ENCODE data around the gene BCAS3.
A peak's percentile ranks its signal among the peaks of the same experiment; 100 is the strongest.

The BCAS3 gene

DNA sequence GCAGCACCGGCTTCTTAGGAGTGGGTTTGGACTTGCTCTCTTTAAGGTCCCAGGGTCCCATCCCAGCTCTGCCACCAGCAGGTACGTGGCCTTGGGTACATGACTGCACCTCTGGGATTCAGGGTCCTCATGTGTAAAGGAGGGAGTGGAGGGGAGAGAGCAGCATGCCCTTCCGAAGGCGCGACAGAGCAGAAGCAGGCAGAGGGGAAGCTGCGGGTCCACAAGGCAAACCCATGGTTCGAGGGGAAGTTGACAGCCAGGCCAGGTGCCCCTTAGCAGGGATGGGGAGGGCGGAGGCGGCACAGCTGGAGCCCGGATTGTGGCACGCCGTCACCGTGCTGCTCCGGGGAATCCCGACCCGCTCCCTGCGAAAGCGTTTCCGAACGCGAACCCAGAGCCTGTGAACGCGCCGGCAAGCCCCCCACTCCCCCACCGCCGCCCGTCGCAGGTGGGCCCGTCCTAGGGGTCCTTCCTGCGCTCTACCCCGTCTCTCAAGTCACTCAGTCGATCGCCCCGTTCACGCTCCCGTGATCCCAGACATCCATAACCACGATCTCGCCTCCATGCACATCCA, 717.8 kb downstream of the BCAS3 start:
- no peak for FAIRE-seq
- no peak for DNase-seq (ENCODE audit: insufficient read length, low spot score)

- peak; percentile 26 for FAIRE-seq
Measured at GRCh38 chr17:61395983-61396585, 718.4 kb downstream of the BCAS3 start.

DNA sequence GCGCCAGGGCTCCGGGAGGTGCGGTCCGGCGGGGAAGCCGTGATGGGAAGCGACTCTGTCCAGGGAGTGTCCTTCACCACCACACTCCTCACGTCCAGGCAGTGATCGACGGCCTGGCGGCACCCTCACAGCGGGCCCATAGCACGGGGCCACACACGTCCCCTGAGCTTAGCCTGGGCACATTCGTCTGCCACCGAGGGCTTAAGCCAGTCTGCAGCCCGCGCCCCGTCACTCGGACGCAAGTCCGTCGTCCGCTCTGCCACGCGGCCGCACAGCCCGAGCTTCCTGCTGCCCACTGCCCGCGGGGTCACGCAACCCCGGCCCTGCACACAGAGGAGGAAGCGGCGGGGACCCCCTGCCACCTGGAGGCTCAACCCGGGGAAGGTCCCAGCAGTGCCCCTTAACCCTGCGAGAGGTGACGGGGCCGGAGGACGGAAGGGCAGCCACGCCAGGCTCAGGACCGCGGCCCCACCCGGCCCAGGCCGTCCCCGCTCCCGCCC, 719.0 kb downstream of the BCAS3 start:
- FAIRE-seq (no peak), DNase-seq (ENCODE audit: insufficient read length, low spot score) (no peak)

More at GRCh38 chr17:61395983-61396585, 718.4 kb downstream of the BCAS3 start:
- DNase-seq (ENCODE audit: insufficient read length, low spot score): no peak

DNA sequence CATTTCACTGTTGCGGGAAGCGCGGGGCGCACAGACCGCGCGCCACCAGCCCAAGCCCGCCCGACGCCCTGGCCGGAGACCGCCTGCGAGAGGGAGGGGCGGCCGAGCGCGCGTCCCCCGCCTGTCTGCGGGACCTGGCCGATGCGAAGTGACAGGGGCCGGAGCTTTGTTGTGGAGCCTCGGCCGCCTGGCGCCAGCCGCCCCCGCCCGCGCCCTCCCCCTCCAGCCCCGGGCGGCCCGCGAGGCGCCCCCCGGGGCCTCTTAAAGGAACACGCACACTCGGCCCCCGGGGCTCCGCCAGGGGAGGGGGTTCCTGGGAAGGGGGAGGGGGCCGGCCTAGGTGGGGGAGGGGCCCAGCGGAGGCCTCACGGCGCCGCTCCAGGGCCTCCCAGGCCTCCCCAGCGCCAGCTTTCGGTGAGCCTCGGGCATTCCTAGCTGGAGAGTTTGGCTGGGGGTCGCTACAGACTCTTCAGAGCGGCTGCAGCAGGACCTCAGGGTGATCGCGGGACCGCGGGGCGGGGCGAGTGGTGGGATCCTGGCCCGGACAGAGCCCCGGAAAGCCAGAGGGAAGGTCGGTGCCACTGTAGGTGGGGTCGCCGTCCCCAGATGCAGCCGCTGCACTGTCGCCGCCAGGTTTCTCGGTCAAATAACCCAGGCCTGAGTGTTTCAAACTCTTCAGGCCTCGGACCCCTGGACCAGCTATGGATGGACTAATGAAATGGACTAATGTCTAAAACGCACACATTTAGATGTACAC, 719.6 kb downstream of the BCAS3 start:
- DNase-seq (ENCODE audit: insufficient read length, low spot score) (no peak), FAIRE-seq (peak; percentile 63)

DNA sequence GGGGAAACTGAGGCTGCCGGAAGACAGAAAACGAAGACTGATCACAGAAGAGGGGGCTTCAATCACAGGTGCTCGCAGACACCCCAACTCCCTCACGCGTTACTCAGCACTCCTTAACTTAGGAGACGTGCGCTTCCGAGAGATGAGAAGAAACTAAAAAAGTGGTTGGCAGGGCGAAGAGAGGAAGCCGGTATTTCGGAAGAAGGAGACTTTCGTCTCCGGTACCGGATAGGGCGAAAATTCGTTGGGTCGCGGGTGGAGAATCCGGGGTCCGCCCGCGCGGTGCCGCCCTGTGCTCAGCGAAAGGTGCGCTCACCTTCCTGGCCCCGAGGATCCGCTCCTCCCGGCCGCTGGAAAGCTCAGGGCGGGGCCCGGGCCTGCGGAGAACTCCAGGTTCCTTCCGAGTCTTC, 721.1 kb downstream of the BCAS3 start:
- DNase-seq (ENCODE audit: insufficient read length, low spot score): no peak
- no peak for FAIRE-seq

GRCh38 chr17:61399131-61400065, 721.7 kb downstream of the BCAS3 start, which contains the start of gene TBX2:
Gene TBX2, plus strand, starts transcription at chr17:61399843. Its CDS starts 334 bp downstream, at chr17:61400177.
- DNase-seq (ENCODE audit: insufficient read length, low spot score) (peak; percentile 98), FAIRE-seq (peak; percentile 99)

DNA sequence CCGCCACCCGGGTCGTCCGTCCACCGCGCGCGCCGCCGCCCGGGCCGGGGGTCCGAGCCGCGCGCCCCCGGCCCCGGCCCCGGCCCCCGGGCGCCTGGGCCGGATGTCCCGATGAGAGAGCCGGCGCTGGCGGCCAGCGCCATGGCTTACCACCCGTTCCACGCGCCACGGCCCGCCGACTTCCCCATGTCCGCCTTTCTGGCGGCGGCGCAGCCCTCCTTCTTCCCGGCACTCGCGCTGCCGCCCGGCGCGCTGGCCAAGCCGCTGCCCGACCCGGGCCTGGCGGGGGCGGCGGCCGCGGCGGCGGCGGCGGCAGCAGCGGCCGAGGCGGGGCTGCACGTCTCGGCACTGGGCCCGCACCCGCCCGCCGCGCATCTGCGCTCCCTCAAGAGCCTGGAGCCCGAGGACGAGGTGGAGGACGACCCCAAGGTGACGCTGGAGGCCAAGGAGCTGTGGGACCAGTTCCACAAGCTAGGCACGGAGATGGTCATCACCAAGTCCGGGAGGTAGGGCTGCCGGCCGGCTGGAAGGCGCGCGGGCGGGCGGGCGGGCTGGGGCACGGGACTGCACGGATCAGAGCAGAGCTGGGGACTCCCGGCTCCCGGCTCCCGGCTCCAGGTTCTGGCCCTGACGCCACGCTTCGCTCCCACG, 722.5 kb downstream of the BCAS3 start:
- no peak for DNase-seq (ENCODE audit: insufficient read length, low spot score)
- no peak for FAIRE-seq

DNA sequence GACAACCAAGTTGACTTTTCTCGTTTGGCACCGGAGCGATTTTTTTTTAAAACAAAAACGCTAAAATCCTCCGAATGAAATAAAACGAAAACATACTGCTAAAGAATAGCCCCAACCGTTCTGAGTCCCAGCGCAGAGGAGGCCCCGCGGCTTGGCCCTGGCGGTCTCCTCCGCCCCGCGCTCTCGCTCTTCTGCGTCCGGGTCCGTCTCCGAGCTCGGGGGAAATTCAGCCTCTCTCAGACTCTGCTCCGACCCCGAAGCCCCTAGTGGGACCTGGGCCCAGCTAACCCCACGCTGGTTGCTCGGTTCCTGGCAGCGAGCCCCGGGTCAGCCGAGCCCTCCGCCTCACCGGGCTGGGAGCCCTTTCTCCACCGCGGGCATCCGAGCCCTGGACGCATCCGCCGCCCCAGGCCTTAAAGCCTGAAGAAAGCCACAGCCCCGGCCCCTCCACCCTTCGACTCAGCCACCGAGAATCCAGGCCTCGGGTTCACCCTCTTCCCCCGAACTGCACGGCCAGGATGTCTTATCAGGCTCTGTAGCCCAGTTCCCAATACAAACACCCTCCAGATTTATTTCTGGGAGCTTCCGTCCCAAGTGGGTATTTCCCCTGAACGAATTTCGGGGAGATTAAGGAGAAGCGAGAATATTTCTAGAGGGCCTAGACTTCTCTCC, 723.2 kb downstream of the BCAS3 start:
- DNase-seq (ENCODE audit: insufficient read length, low spot score): no peak
- FAIRE-seq: no peak

DNA sequence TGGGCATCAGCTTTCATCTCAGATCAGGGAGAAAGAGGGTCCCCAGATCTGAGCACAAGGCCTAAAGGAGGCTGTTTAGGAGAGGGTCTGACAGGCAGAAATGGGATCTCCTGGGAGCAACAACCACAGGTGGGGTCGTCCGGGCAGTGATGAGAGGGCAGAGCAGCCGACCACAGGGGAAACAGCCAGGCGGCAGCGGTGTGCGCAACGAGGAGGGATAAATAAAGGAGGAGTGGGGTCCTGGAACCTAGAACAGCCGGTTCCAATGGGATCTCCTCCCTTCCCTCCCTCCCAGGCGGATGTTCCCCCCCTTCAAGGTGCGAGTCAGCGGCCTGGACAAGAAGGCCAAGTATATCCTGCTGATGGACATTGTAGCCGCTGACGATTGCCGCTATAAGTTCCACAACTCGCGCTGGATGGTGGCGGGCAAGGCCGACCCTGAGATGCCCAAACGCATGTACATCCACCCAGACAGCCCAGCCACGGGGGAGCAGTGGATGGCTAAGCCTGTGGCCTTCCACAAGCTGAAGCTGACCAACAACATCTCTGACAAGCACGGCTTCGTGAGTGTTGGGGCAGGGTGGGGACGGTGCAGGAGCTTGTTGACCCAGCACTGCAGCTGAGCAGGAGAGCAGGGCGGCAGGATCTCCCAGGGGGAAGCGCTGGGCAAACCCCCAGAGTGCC, 723.9 kb downstream of the BCAS3 start:
- FAIRE-seq: peak; percentile 91

GRCh38 chr17:61402073-61402541, 724.5 kb downstream of the BCAS3 start:
- peak; percentile 23 for FAIRE-seq
- DNase-seq (ENCODE audit: insufficient read length, low spot score): no peak

More for the DNA sequence above, 723.9 kb downstream of the BCAS3 start:
- DNase-seq (ENCODE audit: insufficient read length, low spot score): no peak

DNA sequence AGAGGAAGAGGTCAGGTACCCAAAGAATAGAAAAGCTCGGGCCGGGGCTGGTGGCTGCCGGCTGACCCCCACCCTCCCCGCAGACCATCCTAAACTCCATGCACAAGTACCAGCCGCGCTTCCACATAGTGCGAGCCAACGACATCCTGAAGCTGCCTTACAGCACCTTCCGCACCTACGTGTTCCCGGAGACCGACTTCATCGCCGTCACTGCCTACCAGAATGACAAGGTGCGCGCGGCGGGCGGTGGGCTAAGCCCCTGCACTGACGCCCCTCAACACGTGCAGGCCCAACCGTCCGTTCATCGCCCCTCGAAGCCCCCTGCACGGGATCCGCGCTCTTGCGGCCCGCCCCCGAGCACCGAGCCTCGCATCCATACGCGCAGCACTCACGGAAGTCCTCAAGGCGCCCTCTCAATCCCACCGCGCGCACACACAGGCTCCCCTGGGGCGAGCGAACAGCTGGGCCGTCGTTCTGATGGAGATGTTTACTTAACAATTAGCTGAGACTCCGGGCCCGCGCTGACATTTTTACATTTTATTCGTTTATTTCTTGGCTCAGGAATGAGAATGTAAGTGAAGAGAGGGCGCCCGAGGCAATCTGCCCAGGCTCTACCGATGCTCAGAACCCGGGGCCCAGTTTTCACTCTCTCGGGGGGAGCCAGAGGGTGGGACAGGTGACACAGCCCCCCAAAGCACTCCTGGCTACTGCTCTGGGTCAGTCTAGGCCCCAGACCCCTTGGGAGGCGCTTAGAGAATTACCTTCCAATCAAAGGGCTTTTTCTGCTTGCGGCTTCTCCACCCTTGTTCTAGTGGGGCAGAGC, 725.5 kb downstream of the BCAS3 start:
- DNase-seq (ENCODE audit: insufficient read length, low spot score): no peak
- no peak for FAIRE-seq

DNA sequence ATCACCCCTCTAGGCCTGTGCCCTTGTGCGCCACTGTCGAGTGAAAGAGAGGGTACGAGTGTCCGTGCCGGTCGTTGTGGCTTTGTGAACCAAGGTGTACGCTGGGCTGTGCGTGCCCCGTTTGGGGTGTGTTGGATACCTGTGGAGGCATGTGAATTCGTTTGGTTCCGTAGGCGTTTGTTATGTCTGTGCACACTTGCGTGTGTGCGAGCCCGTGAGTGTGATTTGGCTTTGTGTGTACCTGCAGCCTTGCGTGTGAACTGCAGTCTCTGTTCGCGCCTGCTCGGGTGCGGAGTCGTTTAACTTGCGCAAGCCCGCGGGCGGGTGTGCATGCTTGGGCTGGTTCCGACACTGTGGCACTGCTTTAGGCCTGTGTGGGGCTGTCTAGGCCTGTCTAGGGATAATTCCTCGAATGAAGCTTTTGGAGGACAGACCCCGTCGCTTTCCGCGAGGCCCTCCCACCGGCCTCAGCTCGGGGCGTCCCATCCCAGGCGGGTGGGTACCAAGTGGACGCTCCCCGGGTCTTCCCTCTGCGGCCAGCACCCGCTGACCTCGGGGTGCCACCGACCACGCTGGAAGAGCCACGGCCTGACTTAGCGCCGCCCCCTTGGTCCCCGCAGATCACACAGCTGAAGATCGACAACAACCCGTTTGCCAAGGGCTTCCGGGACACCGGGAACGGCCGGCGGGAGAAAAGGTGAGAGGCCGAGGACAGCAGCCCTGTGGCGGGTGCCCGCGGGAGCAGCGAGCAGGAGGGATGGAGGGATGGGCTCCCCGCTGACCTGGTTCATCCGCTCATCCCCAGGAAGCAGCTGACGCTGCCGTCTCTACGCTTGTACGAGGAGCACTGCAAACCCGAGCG, 726.4 kb downstream of the BCAS3 start:
- peak; percentile 69 for FAIRE-seq

DNA sequence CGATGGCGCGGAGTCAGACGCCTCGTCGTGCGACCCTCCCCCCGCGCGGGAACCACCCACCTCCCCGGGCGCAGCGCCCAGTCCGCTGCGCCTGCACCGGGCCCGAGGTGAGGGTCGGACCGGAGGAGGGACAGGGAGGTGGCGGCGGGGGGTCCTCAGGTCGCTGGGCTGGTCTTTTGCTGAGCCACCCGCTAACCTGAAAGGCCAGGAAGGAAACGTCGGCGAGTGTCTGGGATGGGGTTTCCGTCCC, 726.9 kb downstream of the BCAS3 start:
- no peak for DNase-seq (ENCODE audit: insufficient read length, low spot score)
- FAIRE-seq: no peak

More for the DNA sequence above, 726.4 kb downstream of the BCAS3 start:
- DNase-seq (ENCODE audit: insufficient read length, low spot score): no peak

DNA sequence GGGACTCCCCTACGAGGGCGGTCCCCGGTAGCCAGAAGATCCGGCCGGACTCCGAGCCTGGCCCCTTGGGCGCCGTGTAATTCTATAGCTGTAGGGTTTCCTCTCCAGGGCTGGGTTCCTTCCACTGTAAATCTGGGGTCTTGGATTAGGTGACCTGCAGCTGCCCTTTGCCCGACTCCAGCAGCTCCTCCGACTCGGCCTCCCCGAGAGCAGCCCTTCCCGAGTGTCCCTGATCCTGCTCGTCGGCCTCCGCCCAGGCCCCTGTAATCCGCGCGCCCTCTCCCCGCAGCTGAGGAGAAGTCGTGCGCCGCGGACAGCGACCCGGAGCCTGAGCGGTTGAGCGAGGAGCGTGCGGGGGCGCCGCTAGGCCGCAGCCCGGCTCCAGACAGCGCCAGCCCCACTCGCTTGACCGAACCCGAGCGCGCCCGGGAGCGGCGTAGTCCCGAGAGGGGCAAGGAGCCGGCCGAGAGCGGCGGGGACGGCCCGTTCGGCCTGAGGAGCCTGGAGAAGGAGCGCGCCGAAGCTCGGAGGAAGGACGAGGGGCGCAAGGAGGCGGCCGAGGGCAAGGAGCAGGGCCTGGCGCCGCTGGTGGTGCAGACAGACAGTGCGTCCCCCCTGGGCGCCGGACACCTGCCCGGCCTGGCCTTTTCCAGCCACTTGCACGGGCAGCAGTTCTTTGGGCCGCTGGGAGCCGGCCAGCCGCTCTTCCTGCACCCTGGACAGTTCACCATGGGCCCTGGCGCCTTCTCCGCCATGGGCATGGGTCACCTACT, 727.4 kb downstream of the BCAS3 start:
- no peak for FAIRE-seq
- no peak for DNase-seq (ENCODE audit: insufficient read length, low spot score)

- DNase-seq (ENCODE audit: insufficient read length, low spot score): no peak
- FAIRE-seq: no peak
Measured at GRCh38 chr17:61405686-61406536, 728.3 kb downstream of the BCAS3 start.

- no peak for DNase-seq (ENCODE audit: insufficient read length, low spot score)
- no peak for FAIRE-seq
Measured at GRCh38 chr17:61406537-61406845, 728.8 kb downstream of the BCAS3 start.

Data from HTR-8/SVneo (cell line).